GM18505 (cell line): ENCODE measurements around the gene SH3TC1.

Experiments
- ATAC-seq: cut with Tn5 transposase; IDR thresholded peaks from one replicate; pipeline ENCODE4 v1.9.1; 2021; ENCODE audit not compliant: unreplicated experiment
- POLR2A ChIP-seq: IDR thresholded peaks from 4 replicates; pipeline ENCODE4 v1.6.1; 2011; ENCODE audit warnings: borderline replicate concordance; ENCODE audit not compliant: insufficient read depth, insufficient read length; ENCODE audit errors: extremely low read depth

The SH3TC1 gene

GRCh38 chr4:8224975-8225625 lies 26.0 kb downstream of the SH3TC1 start:
- no peak for ATAC-seq
- TF ChIP-seq POLR2A = no peak

GRCh38 chr4:8225706-8226443 lies 26.8 kb downstream of the SH3TC1 start:
- no peak for ATAC-seq

GRCh38 chr4:8227201-8227770 lies 28.2 kb downstream of the SH3TC1 start:
- no peak for TF ChIP-seq POLR2A
- ATAC-seq = no peak

More at GRCh38 chr4:8225706-8226443, 26.8 kb downstream of the SH3TC1 start:
- no peak for TF ChIP-seq POLR2A

GRCh38 chr4:8227771-8228318 lies 28.8 kb downstream of the SH3TC1 start:
- ATAC-seq = no peak
- TF ChIP-seq POLR2A = no peak

GRCh38 chr4:8228319-8229250 lies 29.5 kb downstream of the SH3TC1 start:
- no peak for TF ChIP-seq POLR2A
- ATAC-seq = peak; percentile 70

GRCh38 chr4:8229331-8229975 lies 30.4 kb downstream of the SH3TC1 start:
- TF ChIP-seq POLR2A = no peak
- ATAC-seq = no peak

GRCh38 chr4:8230033-8230432 lies 30.9 kb downstream of the SH3TC1 start:
- no peak for ATAC-seq
- TF ChIP-seq POLR2A = no peak

GRCh38 chr4:8230891-8231290 lies 31.8 kb downstream of the SH3TC1 start:
- no peak for TF ChIP-seq POLR2A
- ATAC-seq = no peak

GRCh38 chr4:8231551-8232049 lies 32.5 kb downstream of the SH3TC1 start:
- TF ChIP-seq POLR2A = no peak
- ATAC-seq = no peak

GRCh38 chr4:8232748-8233147 lies 33.7 kb downstream of the SH3TC1 start:
- no peak for ATAC-seq
- no peak for TF ChIP-seq POLR2A

GRCh38 chr4:8233672-8234484 lies 34.8 kb downstream of the SH3TC1 start:
- no peak for ATAC-seq
- no peak for TF ChIP-seq POLR2A
